Natural killer cell (primary cell): ENCODE data around the gene TBX15. TPM values are rescaled to one million over a fixed set of nuclear protein-coding genes. Genes with fewer than 3 reads are reported as not detected.

Source experiments
- ATAC-seq, 3 donors: fragments of 150-1000 bp in 2 of 3; fragments of 200-7000 bp in 1 of 3; cut with Tn5 transposase; 1 replicate in 1 of 3; 2 replicates in 2 of 3; pipeline ENCODE4 v1.10.0; 2021; ENCODE audit warnings: mild to moderate bottlenecking in 2 of 3, moderate library complexity in 2 of 3
- DNase-seq, 2 donors: peaks; one replicate each; pipeline versions ENCODE4 v3.0.0 to v3.0.0-alpha.2; 2013 to 2021; ENCODE audit warnings: mixed read lengths in 1 of 2
- H3K27ac ChIP-seq: one replicate; pipeline ENCODE4 v1.5.1; 2013; ENCODE audit warnings: mild to moderate bottlenecking, low read length
- H3K27me3 ChIP-seq: one replicate; pipeline ENCODE4 v1.6.1; 2013; ENCODE audit warnings: low read length; ENCODE audit not compliant: control insufficient read depth, insufficient read depth
- H3K36me3 ChIP-seq: one replicate; pipeline ENCODE4 v1.6.1; 2013; ENCODE audit warnings: low read length; ENCODE audit not compliant: control insufficient read depth, insufficient read depth
- H3K4me1 ChIP-seq: one replicate; pipeline ENCODE4 v1.6.1; 2013; ENCODE audit warnings: low read length; ENCODE audit not compliant: control insufficient read depth, insufficient read depth
- H3K4me3 ChIP-seq: one replicate; pipeline ENCODE4 v1.5.1; 2013; ENCODE audit warnings: low read length
- H3K9me3 ChIP-seq: one replicate; pipeline ENCODE4 v1.6.1; 2013; ENCODE audit warnings: low read length; ENCODE audit not compliant: control insufficient read depth, insufficient read depth
- H3K27ac Mint-ChIP-seq, 2 donors: one replicate each; pipeline ENCODE4 v1.8.0; 2022; ENCODE audit warnings: mild to moderate bottlenecking in 2 of 2, mixed read lengths in 2 of 2, moderate library complexity in 1 of 2
- H3K27me3 Mint-ChIP-seq, 2 donors: one replicate each; pipeline ENCODE4 v1.8.0; 2022; ENCODE audit warnings: low read depth in 2 of 2, mixed read lengths in 2 of 2
- H3K36me3 Mint-ChIP-seq: one replicate; pipeline ENCODE4 v1.8.0; 2022; ENCODE audit warnings: mixed read lengths
- H3K4me1 Mint-ChIP-seq, 2 donors: one replicate each; pipeline ENCODE4 v1.8.0; 2022; ENCODE audit warnings: mixed read lengths in 2 of 2
- H3K4me3 Mint-ChIP-seq: one replicate; pipeline ENCODE4 v1.8.0; 2022; ENCODE audit warnings: mild to moderate bottlenecking, moderate library complexity, mixed read lengths
- H3K9me3 Mint-ChIP-seq, 2 donors: one replicate each; pipeline ENCODE4 v1.8.0; 2022; ENCODE audit warnings: mixed read lengths in 2 of 2
- WGBS: methylation state at CpG from one replicate; pipeline ENCODE4 v1.1.7; 2013; ENCODE audit warnings: missing lambda C conversion rate; ENCODE audit not compliant: insufficient coverage; 5-methylcytosine and 5-hydroxymethylcytosine counted together
- intact Hi-C: fragments of 100-400 bp; cut with micrococcal nuclease; formaldehyde crosslinking; loops from one replicate; pipeline ENCODE4 v1.14.2; 2022
- total RNA-seq, 4 donors: library from RNA; stranded (reverse); fragments of 120-200 nt in 1 of 4; gene quantifications; one replicate each; pipeline versions ENCODE4 v1.2.3 to v1.2.4, GENCODE V29; 2013 to 2022
- TF ChIP-seq, protein P1 (sequence below): fragments of 200-600 bp; IDR thresholded peaks from one replicate; pipeline ENCODE4 v1.8.0; 2022; ENCODE audit warnings: antibody characterized with exemption

The TBX15 gene
- total RNA-seq, 3 donors from 2014 or later (not counting 1 experiment from before 2014, with no cell fraction given), result not detected

DNA sequence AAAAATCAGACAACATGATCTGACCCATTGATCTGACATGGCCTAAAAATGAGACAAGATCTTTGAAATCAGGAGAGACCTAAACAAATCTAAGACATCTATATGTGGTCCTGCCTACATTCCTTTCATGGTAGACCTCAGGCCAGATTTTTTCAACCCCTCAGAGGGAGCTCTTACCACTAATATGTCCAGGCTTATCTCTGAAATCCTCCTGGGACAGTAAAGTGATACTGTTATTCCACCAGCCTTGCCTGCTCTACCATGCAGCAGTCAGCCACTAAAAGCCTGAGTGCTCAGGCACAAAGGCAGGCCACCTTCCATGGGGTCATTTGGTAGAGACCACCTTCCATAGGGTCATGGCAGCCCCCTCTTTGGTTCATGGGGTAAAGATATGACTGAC, 126.9 kb downstream of the TBX15 start:
- no peaks in the 10 kb centered on the region for H3K27me3 Mint-ChIP-seq
- intact Hi-C loops, result no loop called here
- no peak overlapping the region for H3K27ac Mint-ChIP-seq
- H3K4me3 ChIP-seq, result no peak overlapping the region
- no peak overlapping the region for H3K4me3 Mint-ChIP-seq
- H3K36me3 Mint-ChIP-seq, result no peaks in the 10 kb centered on the region
- DNase-seq (no peak), ATAC-seq (no peak)
- H3K27me3 ChIP-seq, result no peaks in the 10 kb centered on the region
- no peaks in the 10 kb centered on the region for H3K36me3 ChIP-seq
- H3K9me3 ChIP-seq, result no peaks in the 10 kb centered on the region
- peaks cover 6 to 10% of the 10 kb centered on the region in 2 donors for H3K9me3 Mint-ChIP-seq
- TF ChIP-seq, protein P1, sequence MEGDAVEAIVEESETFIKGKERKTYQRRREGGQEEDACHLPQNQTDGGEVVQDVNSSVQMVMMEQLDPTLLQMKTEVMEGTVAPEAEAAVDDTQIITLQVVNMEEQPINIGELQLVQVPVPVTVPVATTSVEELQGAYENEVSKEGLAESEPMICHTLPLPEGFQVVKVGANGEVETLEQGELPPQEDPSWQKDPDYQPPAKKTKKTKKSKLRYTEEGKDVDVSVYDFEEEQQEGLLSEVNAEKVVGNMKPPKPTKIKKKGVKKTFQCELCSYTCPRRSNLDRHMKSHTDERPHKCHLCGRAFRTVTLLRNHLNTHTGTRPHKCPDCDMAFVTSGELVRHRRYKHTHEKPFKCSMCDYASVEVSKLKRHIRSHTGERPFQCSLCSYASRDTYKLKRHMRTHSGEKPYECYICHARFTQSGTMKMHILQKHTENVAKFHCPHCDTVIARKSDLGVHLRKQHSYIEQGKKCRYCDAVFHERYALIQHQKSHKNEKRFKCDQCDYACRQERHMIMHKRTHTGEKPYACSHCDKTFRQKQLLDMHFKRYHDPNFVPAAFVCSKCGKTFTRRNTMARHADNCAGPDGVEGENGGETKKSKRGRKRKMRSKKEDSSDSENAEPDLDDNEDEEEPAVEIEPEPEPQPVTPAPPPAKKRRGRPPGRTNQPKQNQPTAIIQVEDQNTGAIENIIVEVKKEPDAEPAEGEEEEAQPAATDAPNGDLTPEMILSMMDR, result no peak
- H3K27ac ChIP-seq, result no peak overlapping the region
- H3K4me1 Mint-ChIP-seq, result no peaks in the 10 kb centered on the region
- no peaks in the 10 kb centered on the region for H3K4me1 ChIP-seq

DNA sequence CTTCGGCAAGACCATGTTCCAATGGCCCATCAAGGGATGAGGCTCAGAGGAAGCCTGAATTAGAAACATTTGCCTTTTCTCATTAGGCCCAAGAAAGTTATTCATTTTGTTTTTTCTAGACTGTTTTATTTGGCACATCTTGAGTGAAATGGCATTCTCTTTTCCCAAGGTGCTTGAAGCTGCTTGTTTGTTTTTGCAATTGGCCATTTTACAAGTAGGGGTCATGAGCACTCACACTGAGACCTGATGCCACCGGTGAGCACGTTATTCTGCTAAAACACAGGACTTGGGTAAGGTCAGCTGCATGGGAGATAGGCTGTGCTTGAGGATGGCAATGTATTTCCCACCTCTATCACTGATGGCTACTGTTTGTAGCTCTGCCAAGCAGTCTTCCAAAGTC, 128.1 kb downstream of the TBX15 start:
- TF ChIP-seq, protein P1, result no peak
- WGBS, result 81% methylated on average over 3 of the region's 3 CpGs
- no peaks in the 10 kb centered on the region for H3K4me1 Mint-ChIP-seq
- DNase-seq (no peak), ATAC-seq (no peak)
- no peaks in the 10 kb centered on the region for H3K27me3 ChIP-seq
- no peaks in the 10 kb centered on the region for H3K36me3 Mint-ChIP-seq
- no peak overlapping the region for H3K4me3 Mint-ChIP-seq
- H3K9me3 ChIP-seq, result no peaks in the 10 kb centered on the region
- no peaks in the 10 kb centered on the region for H3K36me3 ChIP-seq
- peaks cover 2 to 5% of the 10 kb centered on the region in 2 donors for H3K9me3 Mint-ChIP-seq
- intact Hi-C loops, result no loop called here
- no peaks in the 10 kb centered on the region for H3K4me1 ChIP-seq
- H3K27ac ChIP-seq, result no peak overlapping the region
- H3K27ac Mint-ChIP-seq, result no peak overlapping the region
- H3K4me3 ChIP-seq, result no peak overlapping the region
- H3K27me3 Mint-ChIP-seq, result no peaks in the 10 kb centered on the region

DNA sequence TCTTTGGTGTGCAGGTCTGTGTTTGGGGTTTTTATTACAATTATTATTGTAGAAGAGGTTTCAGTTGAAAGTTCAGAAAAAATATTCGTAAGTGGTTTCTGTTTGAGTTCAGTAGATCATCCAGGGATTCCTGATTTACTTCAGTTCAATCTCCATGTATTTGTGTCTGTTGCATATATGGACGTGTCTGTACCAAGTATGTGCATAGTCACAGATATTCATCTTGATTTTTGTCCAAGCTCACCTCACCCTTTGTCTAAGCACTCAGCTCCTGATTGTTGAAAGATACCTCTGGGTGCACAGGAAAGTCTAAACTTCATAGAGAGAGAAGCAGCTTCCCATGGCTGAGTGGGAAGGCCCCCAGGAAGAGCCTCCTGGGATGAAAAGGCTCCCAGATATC, 141.7 kb downstream of the TBX15 start:
- DNase-seq (no peak), ATAC-seq (no peak)
- Mint-ChIP-seq H3K4me3 (no peak overlapping the region), H3K36me3 (no peaks in the 10 kb centered on the region), H3K9me3 (peaks cover 3 to 10% of the 10 kb centered on the region in 2 donors), H3K27ac (no peak overlapping the region), H3K4me1 (no peaks in the 10 kb centered on the region), H3K27me3 (no peaks in the 10 kb centered on the region)
- H3K27ac ChIP-seq, result no peak overlapping the region
- H3K27me3 ChIP-seq, result no peaks in the 10 kb centered on the region
- H3K4me1 ChIP-seq, result no peaks in the 10 kb centered on the region
- no peaks in the 10 kb centered on the region for H3K36me3 ChIP-seq
- H3K4me3 ChIP-seq, result no peak overlapping the region
- TF ChIP-seq, protein P1, result no peak
- WGBS, result 69% methylated on average over 2 of the region's 2 CpGs
- intact Hi-C loops, result no loop called here
- H3K9me3 ChIP-seq, result peaks cover 3% of the 10 kb centered on the region

DNA sequence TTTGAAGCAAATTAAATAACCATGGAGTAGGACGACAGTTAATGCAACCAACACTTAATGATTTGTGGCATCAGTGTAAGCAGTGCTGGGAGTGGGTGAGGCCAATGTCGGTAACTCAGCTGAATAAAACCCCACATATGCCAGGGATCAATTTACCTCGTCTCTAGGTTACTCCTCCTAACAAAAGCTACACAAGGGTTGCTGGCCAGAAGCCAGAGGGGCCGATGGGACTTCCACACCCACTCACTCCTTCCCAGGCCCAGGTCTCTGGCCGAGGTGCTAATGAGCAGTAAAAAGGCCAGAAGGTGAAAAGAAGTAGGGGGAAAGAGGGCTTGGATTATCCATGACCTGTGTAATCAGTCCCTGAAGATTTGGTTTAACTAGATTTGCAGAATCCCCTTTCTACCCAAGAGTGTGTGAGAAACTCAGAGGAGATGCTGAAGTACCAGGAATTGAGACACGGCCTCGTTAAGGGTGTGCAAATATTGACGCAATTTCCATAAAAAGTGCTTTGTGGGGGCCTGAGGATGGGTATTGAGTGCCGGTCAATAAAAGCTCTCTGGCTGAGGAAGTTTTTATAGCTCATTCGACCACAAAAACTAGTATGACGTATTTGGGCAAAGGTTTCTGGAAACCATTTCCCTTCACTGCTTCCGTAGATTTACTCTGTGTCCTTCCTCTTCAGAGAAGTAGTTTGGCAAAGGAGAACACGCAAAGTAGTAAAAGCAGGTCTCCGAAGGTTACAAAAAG, 145.5 kb downstream of the TBX15 start:
- no peaks in the 10 kb centered on the region for H3K4me1 Mint-ChIP-seq
- H3K4me1 ChIP-seq, result no peaks in the 10 kb centered on the region
- H3K4me3 ChIP-seq, result no peak overlapping the region
- TF ChIP-seq, protein P1, result no peak
- no peak for DNase-seq
- peaks cover 10 to 12% of the 10 kb centered on the region in 2 donors for H3K9me3 Mint-ChIP-seq
- no peak overlapping the region for H3K27ac ChIP-seq
- no peak overlapping the region for H3K27ac Mint-ChIP-seq
- no peaks in the 10 kb centered on the region for H3K27me3 Mint-ChIP-seq
- H3K9me3 ChIP-seq, result no peaks in the 10 kb centered on the region
- no peak for ATAC-seq
- 49% methylated on average over 13 of the region's 14 CpGs for WGBS
- intact Hi-C loops, result no loop called here
- no peaks in the 10 kb centered on the region for H3K27me3 ChIP-seq
- no peaks in the 10 kb centered on the region for H3K36me3 Mint-ChIP-seq
- no peaks in the 10 kb centered on the region for H3K36me3 ChIP-seq
- no peak overlapping the region for H3K4me3 Mint-ChIP-seq
